GM19099 (cell line): ENCODE measurements around the gene STPG2.

Experiments used
- POLR2A ChIP-seq: IDR thresholded peaks from 3 replicates; pipeline ENCODE4 v1.6.1; 2011; ENCODE audit warnings: low read depth; ENCODE audit not compliant: insufficient read length; ENCODE audit errors: extremely low read depth

The STPG2 gene

GRCh38 chr4:97656044-97656720 lies 487.1 kb downstream of the STPG2 start:
- TF ChIP-seq POLR2A = no peak

- no peak for TF ChIP-seq POLR2A
Observed at GRCh38 chr4:97653701-97654100, 489.6 kb downstream of the STPG2 start.

- TF ChIP-seq POLR2A = no peak
Observed at GRCh38 chr4:97646997-97647396, 496.3 kb downstream of the STPG2 start.

GRCh38 chr4:97645071-97645821 lies 498.0 kb downstream of the STPG2 start:
- TF ChIP-seq POLR2A = no peak

- no peak for TF ChIP-seq POLR2A
Observed at GRCh38 chr4:97643179-97643578, 500.1 kb downstream of the STPG2 start.

GRCh38 chr4:97639961-97640360 lies 503.3 kb downstream of the STPG2 start:
- no peak for TF ChIP-seq POLR2A

- no peak for TF ChIP-seq POLR2A
Observed at GRCh38 chr4:97627750-97628149, 515.5 kb downstream of the STPG2 start.

GRCh38 chr4:97624204-97624603 lies 519.1 kb downstream of the STPG2 start:
- TF ChIP-seq POLR2A = no peak

- TF ChIP-seq POLR2A = no peak
Observed at GRCh38 chr4:97605932-97606331, 537.3 kb downstream of the STPG2 start.

- TF ChIP-seq POLR2A = no peak
Observed at GRCh38 chr4:97593248-97593647, 550.0 kb downstream of the STPG2 start.

GRCh38 chr4:97590266-97590665 lies 553.0 kb downstream of the STPG2 start:
- no peak for TF ChIP-seq POLR2A

GRCh38 chr4:97589481-97590196 lies 553.6 kb downstream of the STPG2 start:
- no peak for TF ChIP-seq POLR2A

GRCh38 chr4:97587912-97588311 lies 555.4 kb downstream of the STPG2 start:
- no peak for TF ChIP-seq POLR2A

- TF ChIP-seq POLR2A = no peak
Observed at GRCh38 chr4:97585274-97585673, 558.0 kb downstream of the STPG2 start.

- no peak for TF ChIP-seq POLR2A
Observed at GRCh38 chr4:97582890-97583289, 560.4 kb downstream of the STPG2 start.

GRCh38 chr4:97577004-97577403 lies 566.3 kb downstream of the STPG2 start:
- no peak for TF ChIP-seq POLR2A
